Hepatocyte (in vitro differentiated cells): ENCODE results near the gene FBXO3. TPM values are rescaled to one million over a fixed set of nuclear protein-coding genes. Genes with fewer than 3 reads are reported as not detected.

ENCODE experiments used
- DNase-seq: peaks from one replicate; pipeline ENCODE4 v3.0.0-alpha.2; 2016; ENCODE audit warnings: low spot score
- H2AFZ ChIP-seq: fragments of 200-600 bp; sonication (generic); 2 replicates; pipeline ENCODE4 v1.6.0; 2016; ENCODE audit warnings: antibody characterized with exemption, mild to moderate bottlenecking
- H3K27ac ChIP-seq: fragments of 200-600 bp; sonication (generic); 2 replicates; pipeline ENCODE4 v1.5.1; 2016; ENCODE audit warnings: mild to moderate bottlenecking
- H3K27me3 ChIP-seq: fragments of 200-600 bp; sonication (generic); 2 replicates; pipeline ENCODE4 v1.6.1; 2016
- H3K36me3 ChIP-seq: fragments of 200-600 bp; sonication (generic); replicated peaks from 2 replicates; pipeline ENCODE4 v1.5.1; 2016; ENCODE audit warnings: low read depth; ENCODE audit not compliant: insufficient read depth
- H3K4me1 ChIP-seq: fragments of 200-600 bp; sonication (generic); 2 replicates; pipeline ENCODE4 v1.5.1; 2016; ENCODE audit warnings: mild to moderate bottlenecking, moderate library complexity; ENCODE audit not compliant: insufficient read depth
- H3K4me2 ChIP-seq: fragments of 200-600 bp; sonication (generic); 2 replicates; pipeline ENCODE4 v1.6.0; 2016
- H3K4me3 ChIP-seq: fragments of 200-600 bp; sonication (generic); 2 replicates; pipeline ENCODE4 v1.5.1; 2016; ENCODE audit warnings: mild to moderate bottlenecking
- H3K79me2 ChIP-seq: fragments of 200-600 bp; sonication (generic); 2 replicates; pipeline ENCODE4 v1.6.0; 2017; ENCODE audit warnings: mild to moderate bottlenecking
- H3K9me2 ChIP-seq: fragments of 200-600 bp; sonication (generic); replicated peaks from 2 replicates; pipeline ENCODE4 v1.6.0; 2017; ENCODE audit warnings: mild to moderate bottlenecking; ENCODE audit not compliant: insufficient read depth
- H3K9me3 ChIP-seq: fragments of 200-600 bp; sonication (generic); 2 replicates; pipeline ENCODE4 v1.5.1; 2016; ENCODE audit warnings: low read depth, mild to moderate bottlenecking
- H4K20me1 ChIP-seq: fragments of 200-600 bp; sonication (generic); 2 replicates; pipeline ENCODE4 v1.6.0; 2016; ENCODE audit warnings: mild to moderate bottlenecking; ENCODE audit not compliant: insufficient read depth, poor library complexity, severe bottlenecking
- EZH2 ChIP-seq: fragments of 200-600 bp; sonication (generic); IDR thresholded peaks from 2 replicates; pipeline ENCODE4 v1.6.1; 2016; ENCODE audit warnings: antibody characterized with exemption, mild to moderate bottlenecking, borderline replicate concordance
- EZH2phosphoT487 ChIP-seq: fragments of 200-600 bp; sonication (generic); IDR thresholded peaks from one replicate; pipeline ENCODE4 v1.6.1; 2018; ENCODE audit warnings: antibody characterized with exemption, mild to moderate bottlenecking, low read depth, moderate library complexity; ENCODE audit not compliant: unreplicated experiment, severe bottlenecking
- WGBS: methylation state at CpG from one replicate; pipeline ENCODE4 v1.1.6; 2016; ENCODE audit warnings: low lambda C conversion rate; ENCODE audit errors: missing lambda C conversion rate; 5-methylcytosine and 5-hydroxymethylcytosine counted together
- polyA plus RNA-seq: library from polyadenylated mRNA; unstranded; fragments of >200 nt; fragmentation: Nextera tagmentation; extraction: Ambion mirVana; gene quantifications from 2 replicates; pipeline ENCODE4 v1.2.1, GENCODE V29; 2016
- total RNA-seq: library from RNA; depleted of rRNA; stranded (reverse); fragments of >200 nt; gene quantifications from 2 replicates; pipeline ENCODE4 v1.2.3, GENCODE V29; 2014
- TF ChIP-seq, protein P1 (sequence below): fragments of 200-600 bp; sonication (generic); IDR thresholded peaks from 2 replicates; pipeline ENCODE4 v1.5.1; 2016; ENCODE audit warnings: antibody characterized with exemption, mild to moderate bottlenecking; ENCODE audit not compliant: poor library complexity

FBXO3 gene
- total and polyA plus RNA-seq, 2 experiments from 2014 or later, result 29.3 to 58.1 TPM

DNA sequence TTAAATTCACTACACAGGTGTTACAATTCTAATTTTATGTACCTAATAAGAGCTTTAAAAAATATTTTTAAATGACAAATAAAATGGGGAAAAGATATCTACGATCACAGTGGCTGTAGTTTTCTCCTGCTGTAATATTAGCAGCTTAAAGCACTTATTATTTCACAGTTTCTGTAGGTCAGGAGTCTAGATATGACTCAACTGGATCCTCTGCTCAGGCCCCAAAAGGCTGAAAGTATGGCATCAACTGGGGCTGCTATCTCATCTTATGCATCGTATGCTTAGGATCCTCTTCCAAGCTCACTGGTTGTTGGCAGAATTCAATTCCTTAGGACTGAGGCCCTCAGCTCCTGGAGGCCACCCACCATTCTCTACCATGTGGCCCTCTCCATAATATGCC is 12.8 kb downstream of the FBXO3 start:
- H3K9me3 ChIP-seq, result no peaks in the 10 kb centered on the region
- H3K9me2 ChIP-seq, result no peaks in the 10 kb centered on the region
- WGBS, result 89% methylated on average over 2 of the region's 2 CpGs
- H3K4me3 ChIP-seq, result no peak overlapping the region
- H3K79me2 ChIP-seq, result no peaks in the 10 kb centered on the region
- no peaks in the 10 kb centered on the region for H3K27me3 ChIP-seq
- H3K36me3 ChIP-seq, result no peaks in the 10 kb centered on the region
- H2AFZ ChIP-seq, result no peak overlapping the region
- H3K4me1 ChIP-seq, result no peaks in the 10 kb centered on the region
- no peak for DNase-seq
- no peak overlapping the region for H3K27ac ChIP-seq
- TF ChIP-seq, protein P1, sequence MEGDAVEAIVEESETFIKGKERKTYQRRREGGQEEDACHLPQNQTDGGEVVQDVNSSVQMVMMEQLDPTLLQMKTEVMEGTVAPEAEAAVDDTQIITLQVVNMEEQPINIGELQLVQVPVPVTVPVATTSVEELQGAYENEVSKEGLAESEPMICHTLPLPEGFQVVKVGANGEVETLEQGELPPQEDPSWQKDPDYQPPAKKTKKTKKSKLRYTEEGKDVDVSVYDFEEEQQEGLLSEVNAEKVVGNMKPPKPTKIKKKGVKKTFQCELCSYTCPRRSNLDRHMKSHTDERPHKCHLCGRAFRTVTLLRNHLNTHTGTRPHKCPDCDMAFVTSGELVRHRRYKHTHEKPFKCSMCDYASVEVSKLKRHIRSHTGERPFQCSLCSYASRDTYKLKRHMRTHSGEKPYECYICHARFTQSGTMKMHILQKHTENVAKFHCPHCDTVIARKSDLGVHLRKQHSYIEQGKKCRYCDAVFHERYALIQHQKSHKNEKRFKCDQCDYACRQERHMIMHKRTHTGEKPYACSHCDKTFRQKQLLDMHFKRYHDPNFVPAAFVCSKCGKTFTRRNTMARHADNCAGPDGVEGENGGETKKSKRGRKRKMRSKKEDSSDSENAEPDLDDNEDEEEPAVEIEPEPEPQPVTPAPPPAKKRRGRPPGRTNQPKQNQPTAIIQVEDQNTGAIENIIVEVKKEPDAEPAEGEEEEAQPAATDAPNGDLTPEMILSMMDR, result no peak
- TF ChIP-seq EZH2phosphoT487, result no peak
- no peak for TF ChIP-seq EZH2
- H3K4me2 ChIP-seq, result no peak overlapping the region
- no peaks in the 10 kb centered on the region for H4K20me1 ChIP-seq

DNA sequence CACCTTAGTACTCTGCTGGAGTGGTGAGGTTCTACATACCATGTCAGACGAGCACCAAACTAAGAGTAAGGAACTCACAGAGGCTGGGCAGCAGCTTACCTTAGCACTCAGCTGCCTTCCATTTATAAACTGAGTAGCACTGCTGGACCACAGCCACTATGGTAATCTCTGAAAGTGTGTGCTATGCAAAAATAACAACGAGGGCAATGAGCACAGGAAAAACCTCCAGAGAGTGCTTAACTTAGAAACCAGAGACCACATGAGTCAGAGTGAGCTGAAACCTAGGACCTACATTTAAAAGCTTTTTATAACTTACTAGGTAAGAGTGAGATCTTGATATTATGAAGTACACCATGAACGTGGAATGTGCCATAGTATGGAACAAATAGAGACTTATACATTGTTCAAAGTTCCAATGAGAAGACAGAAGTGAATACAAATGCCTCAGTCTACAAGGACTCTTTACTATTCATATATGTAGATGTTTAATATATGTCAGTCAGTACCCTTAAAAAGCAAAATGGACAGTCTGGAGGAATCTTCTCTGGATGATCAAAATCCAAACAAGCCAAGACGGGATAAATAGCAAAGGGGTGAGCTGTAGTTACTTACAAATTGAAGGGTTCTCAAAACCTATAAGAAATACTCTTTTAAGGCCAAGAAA is 20.9 kb downstream of the FBXO3 start:
- H3K4me2 ChIP-seq, result no peak overlapping the region
- no peak for DNase-seq
- H3K9me2 ChIP-seq, result no peaks in the 10 kb centered on the region
- no peaks in the 10 kb centered on the region for H3K36me3 ChIP-seq
- H2AFZ ChIP-seq, result no peak overlapping the region
- H3K27me3 ChIP-seq, result no peaks in the 10 kb centered on the region
- H3K4me1 ChIP-seq, result no peaks in the 10 kb centered on the region
- H4K20me1 ChIP-seq, result no peaks in the 10 kb centered on the region
- WGBS, result 70% methylated on average over 4 of the region's 4 CpGs
- H3K79me2 ChIP-seq, result no peaks in the 10 kb centered on the region
- H3K9me3 ChIP-seq, result no peaks in the 10 kb centered on the region
- H3K27ac ChIP-seq, result no peak overlapping the region
- TF ChIP-seq, protein P1, result no peak
- TF ChIP-seq EZH2 (no peak), EZH2phosphoT487 (no peak)
- H3K4me3 ChIP-seq, result no peak overlapping the region

DNA sequence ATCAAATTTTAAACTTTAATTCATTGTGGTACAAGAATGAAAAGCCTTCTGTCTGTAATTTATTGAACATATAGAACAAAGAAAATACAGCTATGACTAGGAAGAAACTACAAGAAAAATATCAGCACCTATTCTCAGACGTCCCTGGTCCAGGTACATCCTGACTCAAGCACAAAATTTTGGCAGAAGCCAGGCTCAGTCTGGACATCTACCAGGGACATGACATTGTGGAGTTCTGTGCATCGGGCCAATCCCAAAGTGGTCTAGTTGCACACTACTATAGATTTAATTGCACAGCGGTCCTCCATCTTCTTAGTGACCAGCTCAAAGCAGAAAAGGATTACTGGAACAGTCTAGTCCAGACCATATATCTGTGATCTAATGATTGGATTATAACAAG is 22.4 kb downstream of the FBXO3 start:
- Histone ChIP-seq H3K4me2 (no peak overlapping the region), H3K27me3 (no peaks in the 10 kb centered on the region), H3K9me2 (no peaks in the 10 kb centered on the region), H3K4me1 (peaks cover 4% of the 10 kb centered on the region), H3K4me3 (no peak overlapping the region), H2AFZ (no peak overlapping the region), H4K20me1 (no peaks in the 10 kb centered on the region), H3K27ac (no peak overlapping the region), H3K79me2 (no peaks in the 10 kb centered on the region), H3K9me3 (no peaks in the 10 kb centered on the region), H3K36me3 (no peaks in the 10 kb centered on the region)
- TF ChIP-seq, protein P1, result no peak
- no peak for TF ChIP-seq EZH2phosphoT487
- WGBS, result 97% methylated on average over 3 of the region's 3 CpGs
- no peak for DNase-seq

GRCh38 chr11:33747979-33748378 is 26.3 kb downstream of the FBXO3 start:
- no peak overlapping the region for H3K27ac ChIP-seq
- no peak overlapping the region for H2AFZ ChIP-seq
- H3K9me2 ChIP-seq, result no peaks in the 10 kb centered on the region
- TF ChIP-seq EZH2 (no peak), EZH2phosphoT487 (no peak)
- TF ChIP-seq, protein P1, result no peak
- H3K79me2 ChIP-seq, result peaks cover 2% of the 10 kb centered on the region
- 26% methylated on average over 2 of the region's 2 CpGs for WGBS
- H3K4me2 ChIP-seq, result no peak overlapping the region
- H3K4me3 ChIP-seq, result no peak overlapping the region
- DNase-seq, result no peak
- H3K36me3 ChIP-seq, result no peaks in the 10 kb centered on the region
- no peaks in the 10 kb centered on the region for H3K9me3 ChIP-seq
- H3K27me3 ChIP-seq, result no peaks in the 10 kb centered on the region
- H3K4me1 ChIP-seq, result peaks cover 4% of the 10 kb centered on the region
- no peaks in the 10 kb centered on the region for H4K20me1 ChIP-seq
